ENCODE data around the gene VMP1. TPM values are rescaled to one million over a fixed set of nuclear protein-coding genes. Genes with fewer than 3 reads are reported as not detected.

The VMP1 gene
- total and polyA plus RNA-seq, 2 of the 13 experiments (the other 11 are each of a cell fraction or from before 2014, with no cell fraction given) = 186 to 271 TPM

GRCh38 chr17:59699786-59700185, 7.7 kb upstream of the VMP1 start:
- Histone ChIP-seq H4K20me1 (ENCODE audit: insufficient read depth, low read length) (peaks cover 80% of the 10 kb centered on the region), H3K27me3 (ENCODE audit: control insufficient read depth in 1 of 2, insufficient read depth in 2 of 2, low read length in 2 of 2) (no peaks in the 10 kb centered on the region), H3K4me1 (ENCODE audit: insufficient read depth, low read length) (peaks cover 76% of the 10 kb centered on the region), H3K79me2 (ENCODE audit: insufficient read depth, low read length) (peaks cover 86% of the 10 kb centered on the region), H3K36me3 (replicated peaks in 1 of 2; ENCODE audit: control insufficient read depth in 1 of 2, insufficient read depth in 2 of 2, low read length in 2 of 2) (peaks cover 24 to 67% of the 10 kb centered on the region in 2 experiments), H3K4me2 (ENCODE audit: low read depth, low read length) (no peak overlapping the region), H2AFZ (ENCODE audit: low read length) (no peak overlapping the region), H3K27ac (ENCODE audit: extremely low read length, insufficient read depth, low read length) (no peak overlapping the region), H3K9ac (ENCODE audit: insufficient read depth, low read depth, low read length) (no peak overlapping the region), H3K9me3 (ENCODE audit: low read length) (no peaks in the 10 kb centered on the region), H3K4me3 (replicated peaks in 1 of 3; ENCODE audit: insufficient read depth in 1 of 3, low read depth in 2 of 3, low read length in 3 of 3) (no peak overlapping the region)
- intact Hi-C loops (cut with micrococcal nuclease; ENCODE audit: unreplicated experiment) = no loop called here
- ChIA-PET POLR2A (interaction anchor here (1.2 kb wide), 1 partner anchor 8 kb away, joined by 6 read pairs; the partner anchor contains the start of genes PTRH2 and VMP1), CTCF (ENCODE audit: low intra/inter-chr PET ratio, low total read pairs) (no interaction called here)
- no TSS peak for BruUV-seq (replicated peaks)
- in situ Hi-C loops (cut with HindIII; ENCODE audit: extremely low pct_ligation_motif_present, low pct_unique_long_range_greater_than_20kb) = no loop called here
- DNase-seq (ENCODE audit: low spot score) (no peak), FAIRE-seq (no peak), ATAC-seq (peak; percentile 9)
- WGBS (ENCODE audit: low lambda C conversion rate) = 96% methylated on average over 6 of the region's 6 CpGs
- TF ChIP-seq ZNF253 (CRISPR knock-in tag; IDR thresholded peaks at IDR 0.05; ENCODE audit: borderline replicate concordance) (no peak), ARNT2 (CRISPR knock-in tag; IDR thresholded peaks at IDR 0.05; ENCODE audit: low read depth) (no peak), NFYC (CRISPR knock-in tag; IDR thresholded peaks at IDR 0.05) (no peak), ZBTB33 (CRISPR knock-in tag; IDR thresholded peaks at IDR 0.05) (no peak), DR1 (CRISPR knock-in tag; IDR thresholded peaks at IDR 0.05) (no peak), KLF11 (CRISPR knock-in tag; IDR thresholded peaks at IDR 0.05) (no peak), RBM22 (optimal IDR thresholded peaks at IDR 0.05; ENCODE audit: low read length) (peak; percentile 44), E2F1 (CRISPR knock-in tag; IDR thresholded peaks at IDR 0.05) (no peak), CREM (IDR thresholded peaks at IDR 0.05) (no peak), CREM (CRISPR knock-in tag; IDR thresholded peaks at IDR 0.05) (no peak), ZC3H4 (CRISPR knock-in tag; IDR thresholded peaks at IDR 0.05; ENCODE audit: borderline replicate concordance) (0 out of 2 replicates have a peak, but pooled peaks have one; percentile 68), POLR2G (IDR thresholded peaks at IDR 0.05; ENCODE audit: low read depth, low read length) (peak; percentile 51; the same call in 1 of the 2 replicates), ZNF256 (CRISPR knock-in tag; conservative IDR thresholded peaks at IDR 0.05) (no peak), ZNF878 (CRISPR knock-in tag; IDR thresholded peaks at IDR 0.05) (no peak), POGZ (CRISPR knock-in tag; IDR thresholded peaks at IDR 0.05) (no peak), SCMH1 (CRISPR knock-in tag; IDR thresholded peaks at IDR 0.05; ENCODE audit: borderline replicate concordance) (no peak), PREB (CRISPR knock-in tag; IDR thresholded peaks at IDR 0.05) (no peak), GATAD1 (CRISPR knock-in tag; IDR thresholded peaks at IDR 0.05) (no peak), TBP (CRISPR knock-in tag; IDR thresholded peaks at IDR 0.05) (no peak)
